Neural cell (in vitro differentiated cells): ENCODE data around the gene ADAD1. TPM values are rescaled to one million over a fixed set of nuclear protein-coding genes. Genes with fewer than 3 reads are reported as not detected.

Experiments used
- H2AFZ ChIP-seq: fragments of 200-600, 300-800 bp; sonication (generic), shearing (Covaris generic); 2 replicates; pipeline ENCODE4 v1.6.0; 2014; ENCODE audit warnings: low read depth, mild to moderate bottlenecking, antibody characterized with exemption, low read length, moderate library complexity
- H3F3A ChIP-seq: fragments of 200-600 bp; shearing (Covaris generic); 2 replicates; pipeline ENCODE4 v1.6.1; 2016; ENCODE audit warnings: mild to moderate bottlenecking, moderate library complexity, mixed read lengths, antibody characterized with exemption, low read length; ENCODE audit not compliant: insufficient read depth, poor library complexity, severe bottlenecking
- H3K27ac ChIP-seq: fragments of 200-600, 300-800 bp; sonication (generic), shearing (Covaris generic); 2 replicates; pipeline ENCODE4 v1.5.1; 2014; ENCODE audit warnings: mild to moderate bottlenecking, low read length, moderate library complexity
- H3K27me3 ChIP-seq: fragments of 300-800, 200-600 bp; sonication (generic), shearing (Covaris generic); 2 replicates; pipeline ENCODE4 v1.6.0; 2014; ENCODE audit warnings: mild to moderate bottlenecking, low read depth, low read length, moderate library complexity; ENCODE audit not compliant: insufficient read depth
- H3K36me3 ChIP-seq: fragments of 300-800, 200-600 bp; sonication (generic), shearing (Covaris generic); 2 replicates; pipeline ENCODE4 v1.5.1; 2014; ENCODE audit warnings: mild to moderate bottlenecking, antibody characterized with exemption, low read length, moderate library complexity; ENCODE audit not compliant: insufficient read depth
- H3K4me2 ChIP-seq: fragments of 300-800, 200-600 bp; sonication (generic), shearing (Covaris generic); 2 replicates; pipeline ENCODE4 v1.6.0; 2014; ENCODE audit warnings: mild to moderate bottlenecking, low read length
- H3K4me3 ChIP-seq: fragments of 300-800, 200-600 bp; sonication (generic), shearing (Covaris generic); 2 replicates; pipeline ENCODE4 v1.5.1; 2014; ENCODE audit warnings: mild to moderate bottlenecking, low read length, moderate library complexity
- H3K79me2 ChIP-seq: fragments of 200-600 bp; shearing (Covaris generic); replicated peaks from 2 replicates; pipeline ENCODE4 v1.6.0; 2014; ENCODE audit warnings: mild to moderate bottlenecking, low read length, moderate library complexity; ENCODE audit not compliant: insufficient read depth
- H3K9ac ChIP-seq: fragments of 300-800, 200-600 bp; sonication (generic), shearing (Covaris generic); 2 replicates; pipeline ENCODE4 v1.6.1; 2016; ENCODE audit warnings: mild to moderate bottlenecking, low read length, mixed read lengths
- H3K9me2 ChIP-seq: fragments of 200-600 bp; shearing (Covaris generic); 2 replicates; pipeline ENCODE4 v1.6.1; 2016; ENCODE audit warnings: mild to moderate bottlenecking, low read length, mixed read lengths; ENCODE audit not compliant: insufficient read depth
- H3K9me3 ChIP-seq: fragments of 200-600, 300-800 bp; sonication (generic), shearing (Covaris generic); 2 replicates; pipeline ENCODE4 v1.6.1; 2016; ENCODE audit warnings: mild to moderate bottlenecking, mixed run types, low read length, moderate library complexity, mixed read lengths
- H4K20me1 ChIP-seq: fragments of 200-600 bp; shearing (Covaris generic); 2 replicates; pipeline ENCODE4 v1.6.1; 2016; ENCODE audit warnings: mild to moderate bottlenecking, mixed run types; ENCODE audit not compliant: insufficient read depth
- CTCF ChIP-seq: fragments of 450-650 bp; IDR thresholded peaks from 2 replicates; pipeline ENCODE4 v1.5.1; 2014; ENCODE audit warnings: antibody characterized with exemption, mild to moderate bottlenecking, moderate library complexity; ENCODE audit not compliant: poor library complexity, severe bottlenecking
- EP300 ChIP-seq: fragments of 450-650 bp; conservative IDR thresholded peaks from 2 replicates; pipeline ENCODE4 v1.6.1; 2014; ENCODE audit warnings: antibody characterized with exemption, mild to moderate bottlenecking, moderate library complexity; ENCODE audit not compliant: poor library complexity, severe bottlenecking
- EZH2 ChIP-seq: fragments of 200-600, 300-800 bp; shearing (Covaris generic), sonication (generic); IDR thresholded peaks from 2 replicates; pipeline ENCODE4 v1.6.1; 2014; ENCODE audit warnings: antibody characterized with exemption, low read length, borderline replicate concordance, mild to moderate bottlenecking; ENCODE audit not compliant: insufficient read depth, poor library complexity, severe bottlenecking
- MXI1 ChIP-seq: fragments of 450-650 bp; conservative IDR thresholded peaks from 2 replicates; pipeline ENCODE4 v1.6.1; 2014; ENCODE audit warnings: antibody characterized with exemption, mild to moderate bottlenecking; ENCODE audit not compliant: poor library complexity, severe bottlenecking
- POLR2AphosphoS5 ChIP-seq: IDR thresholded peaks from 2 replicates; pipeline ENCODE4 v1.6.1; 2012
- RAD21 ChIP-seq: fragments of 450-650 bp; conservative IDR thresholded peaks from 2 replicates; pipeline ENCODE4 v1.6.1; 2014; ENCODE audit warnings: antibody characterized with exemption, mild to moderate bottlenecking, moderate library complexity
- REST ChIP-seq: IDR thresholded peaks from 2 replicates; pipeline ENCODE4 v1.6.1; 2012; ENCODE audit warnings: borderline replicate concordance
- SMC3 ChIP-seq: fragments of 450-650 bp; conservative IDR thresholded peaks from 2 replicates; pipeline ENCODE4 v1.6.1; 2014; ENCODE audit warnings: antibody characterized with exemption, mild to moderate bottlenecking, moderate library complexity; ENCODE audit not compliant: poor library complexity
- TAF1 ChIP-seq: IDR thresholded peaks from 2 replicates; pipeline ENCODE4 v1.6.1; 2012; ENCODE audit warnings: low read depth
- polyA plus RNA-seq: library from polyadenylated mRNA; depleted of rRNA; stranded (reverse); fragments of >200 nt; gene quantifications from 2 replicates; pipeline ENCODE4 v1.2.3, GENCODE V29; 2014

Gene ADAD1
- polyA plus RNA-seq, 1 donor from 2014 or later: not detected

GRCh38 chr4:122379239-122379638 lies 428 bp downstream of the ADAD1 start:
- Histone ChIP-seq H4K20me1 (no peaks in the 10 kb centered on the region), H3K9ac (no peak overlapping the region), H3K27me3 (no peaks in the 10 kb centered on the region), H3K9me3 (no peaks in the 10 kb centered on the region), H3K27ac (no peak overlapping the region), H3K4me2 (no peak overlapping the region), H3K79me2 (no peaks in the 10 kb centered on the region), H3F3A (no peaks in the 10 kb centered on the region), H3K4me3 (no peak overlapping the region), H2AFZ (no peak overlapping the region), H3K36me3 (no peaks in the 10 kb centered on the region), H3K9me2 (no peaks in the 10 kb centered on the region)
- no peak for TF ChIP-seq POLR2AphosphoS5
- no peak for TF ChIP-seq TAF1

- H3K27me3 ChIP-seq: no peaks in the 10 kb centered on the region
- no peak overlapping the region for H3K9ac ChIP-seq
- no peaks in the 10 kb centered on the region for H3K36me3 ChIP-seq
- no peaks in the 10 kb centered on the region for H4K20me1 ChIP-seq
- no peak for TF ChIP-seq MXI1
- TF ChIP-seq RAD21: no peak
- TF ChIP-seq SMC3: no peak
- no peak for TF ChIP-seq EZH2
- no peak for TF ChIP-seq TAF1
- TF ChIP-seq CTCF: no peak
- no peak for TF ChIP-seq EP300
- no peak for TF ChIP-seq REST
- no peak for TF ChIP-seq POLR2AphosphoS5
- no peaks in the 10 kb centered on the region for H3K9me2 ChIP-seq
- no peaks in the 10 kb centered on the region for H3K79me2 ChIP-seq
- no peak overlapping the region for H2AFZ ChIP-seq
- H3F3A ChIP-seq: no peaks in the 10 kb centered on the region
- no peak overlapping the region for H3K4me3 ChIP-seq
- H3K4me2 ChIP-seq: no peak overlapping the region
- no peak overlapping the region for H3K27ac ChIP-seq
- H3K9me3 ChIP-seq: no peaks in the 10 kb centered on the region
Observed at GRCh38 chr4:122383341-122383740, 4.5 kb downstream of the ADAD1 start.

GRCh38 chr4:122384245-122384644 lies 5.4 kb downstream of the ADAD1 start:
- Histone ChIP-seq H4K20me1 (no peaks in the 10 kb centered on the region), H3K4me2 (no peak overlapping the region), H3K27me3 (no peaks in the 10 kb centered on the region), H3K36me3 (no peaks in the 10 kb centered on the region), H3K9me2 (no peaks in the 10 kb centered on the region), H2AFZ (no peak overlapping the region), H3K9ac (no peak overlapping the region), H3K9me3 (no peaks in the 10 kb centered on the region), H3K4me3 (no peak overlapping the region), H3K27ac (no peak overlapping the region), H3F3A (no peaks in the 10 kb centered on the region), H3K79me2 (no peaks in the 10 kb centered on the region)
- TF ChIP-seq REST: no peak
- no peak for TF ChIP-seq CTCF
- no peak for TF ChIP-seq POLR2AphosphoS5
- no peak for TF ChIP-seq EP300
- no peak for TF ChIP-seq TAF1
- no peak for TF ChIP-seq EZH2
